T47D (cell line): ENCODE measurements around the gene C1GALT1C1.
"Not testable (repeated sequence)": the region's sequence is repeated elsewhere in the genome, so short reads cannot be mapped to it uniquely, and the experiment has no call there.

ENCODE experiments used
- DNase-seq, 2 experiments: peaks; one replicate each; pipeline versions ENCODE4 v3.0.0 to v3.0.0-alpha.2; 2011 to 2012; ENCODE audit warnings: low read depth in 1 of 2, low spot score in 1 of 2
- JUND ChIP-seq: IDR thresholded peaks from 2 replicates; pipeline ENCODE4 v1.6.1; 2012; ENCODE audit warnings: low read depth
- in situ Hi-C: cut with HindIII; loops from 2 replicates; pipeline ENCODE4 v1.10.0; 2016; ENCODE audit warnings: low sequenced_read_pairs, low pct_unique_long_range_greater_than_20kb

Gene C1GALT1C1

DNA sequence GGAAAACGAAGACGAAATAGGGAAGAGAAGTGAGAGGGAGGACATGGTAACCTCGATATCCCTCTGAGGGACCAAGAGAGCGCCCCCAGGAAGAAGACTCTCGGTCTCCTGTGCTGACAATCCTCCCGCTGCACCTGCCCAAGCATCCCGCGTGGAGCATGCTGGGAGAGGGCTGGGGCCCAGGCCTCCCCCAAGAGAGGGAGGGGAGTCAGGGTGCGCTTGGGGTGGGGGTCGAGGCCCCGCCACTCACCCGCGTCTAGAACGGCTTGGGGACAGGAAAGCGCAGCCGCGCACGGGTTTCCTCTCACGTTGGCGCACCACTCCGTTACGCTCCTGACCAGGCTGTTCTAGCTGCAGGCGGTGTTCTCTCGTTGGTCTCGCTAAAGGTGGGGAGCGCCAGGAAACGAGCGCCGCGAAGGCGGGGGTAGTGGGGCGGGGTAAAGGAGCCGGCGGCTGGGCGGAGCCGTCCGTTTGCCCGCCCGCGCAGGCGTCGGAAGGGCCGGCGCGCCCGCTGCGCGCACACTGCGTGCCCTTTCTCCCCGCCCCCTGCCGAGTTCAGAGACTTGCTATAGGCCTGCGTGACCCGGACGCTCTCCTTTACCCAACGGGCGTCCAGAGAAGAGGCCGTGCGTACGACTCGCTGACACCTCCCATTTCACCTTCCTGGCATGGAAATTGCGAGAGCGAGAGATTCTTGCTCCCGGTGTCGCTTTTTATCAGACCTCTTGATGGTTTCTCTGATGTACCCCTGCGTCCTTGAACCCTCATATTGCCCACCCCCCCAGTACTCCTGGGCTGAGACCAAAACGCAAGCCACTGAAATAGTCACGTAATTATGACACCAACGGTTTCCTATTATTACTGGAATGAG lies at the start of gene C1GALT1C1:
C1GALT1C1 (minus strand) TSS at position 388 of the 871 bp plus-strand sequence. CDS start 2,888 bp downstream, outside the sequence.
- peak; percentile 26 to 93 for DNase-seq
- in situ Hi-C loops = no loop called here
- no peak for TF ChIP-seq JUND

DNA sequence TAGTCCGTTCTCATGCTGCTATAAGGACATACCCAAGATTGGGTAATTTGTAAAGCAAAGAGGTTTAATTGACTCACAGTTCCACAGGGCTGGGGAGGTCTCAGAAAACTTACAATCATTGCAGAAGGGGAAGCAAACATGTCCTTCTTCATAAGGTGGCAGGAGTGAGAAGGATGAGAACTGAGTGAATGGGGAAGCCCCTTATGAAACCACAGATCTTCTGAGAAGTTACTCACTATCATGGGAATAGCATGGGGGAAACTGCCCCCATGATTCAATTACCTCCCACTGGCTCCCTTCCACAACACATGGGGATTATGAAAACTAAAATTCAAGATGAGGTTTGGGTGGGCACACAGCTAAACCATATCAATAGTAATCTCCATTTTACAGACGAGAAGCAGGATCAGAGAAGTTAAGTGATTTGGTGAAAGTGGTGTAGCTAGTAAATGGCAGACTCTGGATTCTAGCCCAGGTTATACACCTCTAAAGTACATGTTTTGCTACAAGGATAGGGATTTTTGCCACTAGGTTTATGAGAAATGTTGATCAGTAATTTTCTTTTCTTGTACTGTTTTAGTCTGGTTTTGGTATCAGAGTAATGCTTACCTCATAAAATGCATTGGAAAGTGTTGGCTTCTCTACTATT lies 47.3 kb upstream of the C1GALT1C1 start:
- in situ Hi-C loops = no loop called here
- no peak for TF ChIP-seq JUND
- DNase-seq = no peak

DNA sequence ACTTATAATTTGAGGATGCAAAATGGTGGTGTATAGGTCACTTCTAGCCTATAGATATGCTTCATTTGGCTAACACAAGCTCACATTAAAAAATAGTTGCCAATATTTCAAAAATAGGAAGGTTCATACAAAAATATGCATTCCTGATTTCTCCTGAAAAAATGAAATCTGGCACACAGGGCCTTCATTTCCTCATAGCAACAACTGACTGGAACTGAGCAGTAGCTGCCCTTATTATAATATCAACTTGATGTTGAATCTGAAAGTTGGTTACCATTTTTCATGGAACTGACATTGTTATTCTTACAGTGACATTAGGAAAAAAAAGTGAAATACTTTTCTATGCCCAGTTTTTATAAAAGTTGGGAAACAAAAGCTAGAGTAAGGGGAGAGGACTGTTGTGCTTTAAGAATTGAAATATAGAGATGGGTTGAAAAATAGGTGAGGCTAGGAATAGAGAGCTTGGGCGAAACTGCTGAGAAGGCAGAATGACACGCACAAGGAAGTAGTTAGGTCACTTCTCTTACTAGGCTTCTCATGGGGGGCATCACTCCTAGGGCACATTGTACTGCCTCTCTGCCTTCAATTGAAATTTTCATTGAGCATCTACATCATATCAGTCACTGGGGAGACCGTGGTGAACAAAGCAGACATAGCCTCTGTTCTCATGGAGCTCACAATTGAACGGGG lies 43.1 kb upstream of the C1GALT1C1 start:
- no peak for TF ChIP-seq JUND
- DNase-seq = no peak
- in situ Hi-C loops = no loop called here

DNA sequence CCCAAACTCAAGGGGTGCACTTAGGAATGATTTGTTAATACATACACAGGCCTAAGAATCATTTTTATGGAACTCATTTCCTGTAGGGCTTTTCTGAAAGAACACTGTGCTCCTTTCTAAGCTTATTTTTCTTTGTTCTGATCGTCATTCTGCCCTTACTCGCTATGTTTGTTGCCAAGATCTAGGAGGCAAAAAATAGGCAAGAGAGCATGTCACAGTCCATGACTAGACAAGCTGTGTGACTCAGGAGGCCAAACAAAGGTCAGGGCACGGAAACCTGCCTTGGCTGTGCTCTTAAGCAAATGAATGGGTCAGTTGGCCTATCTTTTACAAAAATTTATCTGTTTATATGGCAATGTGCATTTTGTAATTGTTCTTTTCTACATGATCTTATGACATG lies 42.5 kb upstream of the C1GALT1C1 start:
- in situ Hi-C loops = no loop called here
- peak in 1 of 2 experiments; percentile 12 for DNase-seq
- no peak for TF ChIP-seq JUND

DNA sequence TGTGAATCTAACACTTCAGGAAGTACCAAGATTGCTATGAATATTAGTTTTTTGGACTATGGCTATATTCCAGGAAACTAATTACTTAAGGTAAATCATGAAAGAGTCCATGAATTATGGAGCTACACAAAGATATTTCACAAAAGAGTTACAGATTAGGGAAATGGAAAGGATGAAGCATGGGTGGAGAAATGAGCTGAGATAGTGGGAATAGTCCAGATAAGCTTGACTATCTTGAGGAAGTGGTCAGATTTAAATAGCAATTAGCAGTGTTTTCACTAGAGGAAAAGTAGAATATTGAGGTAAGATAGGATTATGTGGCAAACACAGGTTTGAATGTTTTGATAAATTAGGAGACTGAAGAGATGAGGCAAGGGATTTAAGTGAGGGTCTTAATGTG lies 42.1 kb upstream of the C1GALT1C1 start:
- in situ Hi-C loops = no loop called here
- TF ChIP-seq JUND = no peak
- DNase-seq = no peak

DNA sequence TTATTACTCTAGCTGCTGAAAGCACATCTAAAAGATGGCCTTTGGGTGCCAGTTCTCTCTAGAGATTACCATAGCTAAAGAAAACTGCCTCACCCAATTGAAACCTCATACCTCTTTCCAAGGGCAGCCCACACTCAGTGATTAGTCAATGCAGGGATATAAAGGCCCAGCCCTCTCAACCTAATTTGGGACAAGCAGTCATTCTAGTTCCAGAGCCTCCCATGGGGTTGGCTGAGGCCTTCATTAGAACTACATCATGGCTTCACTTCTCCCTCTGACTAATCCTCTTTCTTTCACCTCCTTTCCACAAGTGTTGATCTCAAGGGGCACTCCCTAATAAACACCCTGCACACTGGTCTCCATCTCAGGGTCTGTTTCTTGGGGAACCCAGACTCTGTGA lies 38.5 kb upstream of the C1GALT1C1 start:
- TF ChIP-seq JUND = no peak
- no peak for DNase-seq
- in situ Hi-C loops = no loop called here

DNA sequence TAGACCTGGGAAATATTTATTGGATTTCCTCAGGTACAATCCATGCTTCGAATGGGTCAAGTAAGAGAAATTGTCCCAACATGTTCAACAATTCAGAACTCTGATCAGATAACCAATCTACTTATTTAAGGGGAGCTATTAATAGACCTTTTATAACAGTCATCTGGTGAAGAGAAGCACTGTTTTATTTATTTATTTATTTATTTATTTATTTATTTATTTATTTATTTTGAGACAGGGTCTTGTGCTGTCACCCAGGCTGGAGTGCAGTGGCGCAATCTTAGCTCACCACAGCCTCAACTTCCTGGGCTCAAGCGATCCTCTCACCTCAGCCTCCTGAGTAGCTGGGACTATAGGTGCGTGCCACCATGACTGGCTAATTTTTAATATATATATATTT lies 34.7 kb upstream of the C1GALT1C1 start:
- DNase-seq, in situ Hi-C loops: not testable (repeated sequence)

DNA sequence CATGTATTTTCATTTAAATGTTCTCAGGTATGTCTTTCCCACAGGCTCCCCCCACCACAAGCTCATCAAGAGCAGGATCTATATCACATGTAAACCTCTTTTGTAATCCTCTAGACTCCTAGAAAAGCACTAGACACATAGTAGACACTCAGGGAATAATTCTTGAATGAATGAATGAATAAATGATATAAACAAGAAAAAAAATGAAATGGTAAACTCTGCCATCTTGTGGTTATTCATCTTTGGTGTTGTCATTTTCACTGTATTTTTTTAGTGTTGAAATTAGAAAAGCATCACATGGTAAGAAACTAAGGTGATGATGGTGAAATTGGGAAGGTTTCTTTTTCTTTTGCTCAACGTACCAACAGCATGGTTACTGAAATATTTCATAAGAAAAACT lies 34.2 kb upstream of the C1GALT1C1 start:
- in situ Hi-C loops = no loop called here
- DNase-seq = peak in 1 of 2 experiments; percentile 49
- TF ChIP-seq JUND = no peak

DNA sequence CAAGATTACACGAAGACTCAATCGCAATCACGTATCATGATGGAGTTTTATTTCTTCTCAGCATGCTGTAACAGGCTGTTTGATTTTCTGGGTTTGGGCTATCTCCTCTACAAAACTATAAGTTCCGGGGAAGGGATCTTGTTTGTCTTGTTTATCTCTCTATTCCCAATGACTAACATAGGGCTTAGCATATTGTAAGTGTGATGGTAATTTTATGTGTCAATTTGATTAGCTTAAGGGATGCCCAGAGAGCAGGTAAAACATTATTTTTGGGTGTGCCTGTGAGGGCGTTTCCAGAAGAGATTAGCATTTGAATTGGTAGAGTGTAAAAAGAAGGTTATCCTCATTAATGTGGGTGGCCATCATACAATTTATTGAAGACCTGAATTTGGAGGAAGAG lies 32.8 kb upstream of the C1GALT1C1 start:
- in situ Hi-C loops = no loop called here
- TF ChIP-seq JUND = no peak
- DNase-seq = no peak

DNA sequence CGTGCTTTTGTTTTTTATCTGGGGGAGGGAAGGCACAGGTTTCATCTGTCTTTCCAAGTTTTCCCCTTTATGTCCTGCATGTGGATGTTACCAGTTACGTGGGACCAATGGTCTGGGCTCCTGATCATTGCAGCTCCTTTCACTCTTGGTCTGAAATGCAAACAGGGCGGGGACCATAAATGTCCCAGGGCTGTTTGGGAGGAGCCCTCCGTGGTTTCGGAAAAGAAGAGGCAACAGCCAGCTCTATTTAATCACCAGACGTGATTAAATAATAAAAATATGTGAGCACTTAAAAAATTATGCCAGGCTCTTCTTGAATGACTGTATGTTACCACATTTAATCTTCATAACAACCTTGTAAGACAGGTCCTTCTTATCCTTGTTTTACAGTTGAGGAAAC lies 30.8 kb upstream of the C1GALT1C1 start:
- DNase-seq = no peak
- no peak for TF ChIP-seq JUND
- in situ Hi-C loops = no loop called here

DNA sequence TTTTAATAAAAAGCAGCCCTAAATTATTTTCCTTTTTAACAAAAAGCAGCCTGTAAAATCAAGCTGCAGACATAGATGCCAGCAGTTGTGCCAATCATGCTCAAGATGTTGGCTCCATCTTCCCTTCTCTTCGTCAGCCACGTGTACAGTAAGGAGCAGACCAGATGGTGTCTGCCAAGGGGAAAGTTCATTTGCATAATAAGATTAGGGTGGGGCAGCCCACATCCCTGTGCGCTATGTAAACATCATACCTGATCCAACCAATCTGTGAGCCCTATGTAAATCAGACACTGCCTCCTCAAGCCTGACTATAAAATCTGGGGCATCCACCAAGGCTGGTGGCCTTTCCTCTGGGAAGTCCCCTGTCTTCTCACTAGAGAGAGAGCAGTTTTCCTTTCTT lies 23.1 kb upstream of the C1GALT1C1 start:
- no peak for TF ChIP-seq JUND
- in situ Hi-C loops = no loop called here
- peak in 1 of 2 experiments; percentile 69 for DNase-seq

DNA sequence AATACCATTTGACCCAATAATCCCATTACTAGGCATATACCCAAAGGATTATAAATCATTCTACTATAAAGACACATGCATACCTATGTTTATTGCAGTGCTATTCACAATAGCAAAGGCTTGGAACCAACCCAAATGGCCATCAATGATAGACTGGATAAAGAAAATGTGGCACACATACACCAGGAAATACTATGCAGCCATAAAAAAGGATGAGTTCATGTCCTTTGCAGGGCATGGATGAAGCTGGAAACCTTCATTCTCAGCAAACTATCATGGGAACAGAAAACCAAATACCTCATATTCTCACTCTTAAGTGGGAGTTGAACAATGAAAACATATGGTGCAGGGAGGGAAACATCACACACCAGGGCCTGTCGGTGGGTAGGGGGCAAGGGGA lies 22.4 kb upstream of the C1GALT1C1 start:
- DNase-seq, in situ Hi-C loops: not testable (repeated sequence)

DNA sequence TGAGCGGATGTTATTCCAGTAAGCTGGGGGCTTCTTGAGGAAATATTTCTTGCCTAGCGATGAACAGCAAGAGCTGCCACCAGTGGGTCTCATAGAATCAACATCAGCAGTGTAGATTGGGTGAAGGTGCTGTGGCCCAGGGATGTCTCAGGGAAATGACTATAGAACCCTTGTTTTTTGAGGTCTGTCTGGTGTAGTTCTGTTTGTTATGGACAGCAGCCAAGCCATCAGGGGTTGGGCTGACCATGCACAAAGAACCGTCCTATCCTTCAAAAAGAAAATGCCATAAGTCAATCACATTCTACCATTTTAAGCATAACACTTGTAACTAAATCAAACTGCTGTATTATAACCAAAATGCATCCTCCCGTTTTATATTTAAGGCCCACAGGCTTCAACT lies 17.3 kb upstream of the C1GALT1C1 start:
- TF ChIP-seq JUND = no peak
- in situ Hi-C loops = no loop called here
- DNase-seq = no peak
